ENCODE data around the gene RYK.

GRCh38 chr3:134144694-134145093 is 106.0 kb downstream of the RYK start:
- TF ChIP-seq EP300 (IDR thresholded peaks at IDR 0.05; ENCODE audit: low read depth) (no peak), POLR2AphosphoS5 (IDR thresholded peaks at IDR 0.05) (no peak)
